C4-2B (cell line): Measurements from ENCODE around the gene HELZ.

Experiments
- H3K27ac ChIP-seq: fragments of 450-650 bp; 2 replicates; pipeline ENCODE4 v1.5.1; 2017
- ZFX ChIP-seq: fragments of 450-650 bp; IDR thresholded peaks from 2 replicates; pipeline ENCODE4 v1.6.1; 2017
- TF ChIP-seq, protein P1 (sequence below): fragments of 450-650 bp; conservative IDR thresholded peaks from 2 replicates; pipeline ENCODE4 v1.5.1; 2017; ENCODE audit warnings: mild to moderate bottlenecking

HELZ gene

DNA sequence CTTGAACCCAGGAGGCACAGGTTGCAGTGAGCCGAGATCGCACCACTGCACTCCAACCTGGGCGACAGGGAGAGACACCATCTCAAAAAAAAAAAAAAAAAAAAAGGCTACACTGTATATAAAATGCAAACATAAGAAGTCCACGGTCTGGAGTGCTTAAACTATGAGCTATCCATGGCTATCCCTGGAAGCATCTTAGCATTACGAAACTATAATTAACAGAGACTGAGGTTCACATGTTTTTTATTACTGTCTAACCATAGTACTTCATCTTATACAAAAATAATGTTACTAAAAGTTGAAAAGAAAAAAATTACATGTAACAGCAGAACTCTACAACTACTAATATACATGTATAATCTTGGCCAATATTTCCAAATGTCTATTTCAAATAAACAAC is 32.8 kb downstream of the HELZ start:
- TF ChIP-seq, protein P1, sequence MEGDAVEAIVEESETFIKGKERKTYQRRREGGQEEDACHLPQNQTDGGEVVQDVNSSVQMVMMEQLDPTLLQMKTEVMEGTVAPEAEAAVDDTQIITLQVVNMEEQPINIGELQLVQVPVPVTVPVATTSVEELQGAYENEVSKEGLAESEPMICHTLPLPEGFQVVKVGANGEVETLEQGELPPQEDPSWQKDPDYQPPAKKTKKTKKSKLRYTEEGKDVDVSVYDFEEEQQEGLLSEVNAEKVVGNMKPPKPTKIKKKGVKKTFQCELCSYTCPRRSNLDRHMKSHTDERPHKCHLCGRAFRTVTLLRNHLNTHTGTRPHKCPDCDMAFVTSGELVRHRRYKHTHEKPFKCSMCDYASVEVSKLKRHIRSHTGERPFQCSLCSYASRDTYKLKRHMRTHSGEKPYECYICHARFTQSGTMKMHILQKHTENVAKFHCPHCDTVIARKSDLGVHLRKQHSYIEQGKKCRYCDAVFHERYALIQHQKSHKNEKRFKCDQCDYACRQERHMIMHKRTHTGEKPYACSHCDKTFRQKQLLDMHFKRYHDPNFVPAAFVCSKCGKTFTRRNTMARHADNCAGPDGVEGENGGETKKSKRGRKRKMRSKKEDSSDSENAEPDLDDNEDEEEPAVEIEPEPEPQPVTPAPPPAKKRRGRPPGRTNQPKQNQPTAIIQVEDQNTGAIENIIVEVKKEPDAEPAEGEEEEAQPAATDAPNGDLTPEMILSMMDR, result no peak
- TF ChIP-seq ZFX, result no peak

DNA sequence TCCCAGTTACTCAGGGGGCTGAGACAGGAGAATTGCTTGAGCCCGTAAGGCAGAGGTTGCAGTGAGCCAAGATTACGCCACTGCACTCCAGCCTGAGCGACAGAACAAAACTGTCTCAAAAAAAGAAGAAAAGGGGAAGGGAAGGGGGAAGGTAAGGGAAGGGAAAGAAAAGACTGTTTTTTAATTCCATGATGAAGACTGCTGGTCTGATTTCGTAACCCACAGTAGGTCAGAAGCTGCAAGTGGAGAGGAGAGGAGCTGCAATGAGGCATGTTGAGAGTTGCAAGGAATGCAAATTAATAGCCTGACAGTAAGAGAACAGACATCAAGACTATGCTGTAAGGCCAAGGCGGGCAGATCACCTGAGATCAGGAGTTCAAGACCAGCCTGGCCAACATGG is 33.3 kb downstream of the HELZ start:
- no peak for TF ChIP-seq ZFX
- TF ChIP-seq, protein P1, result no peak

More for the DNA sequence above, 32.8 kb downstream of the HELZ start:
- H3K27ac ChIP-seq, result no peak overlapping the region

DNA sequence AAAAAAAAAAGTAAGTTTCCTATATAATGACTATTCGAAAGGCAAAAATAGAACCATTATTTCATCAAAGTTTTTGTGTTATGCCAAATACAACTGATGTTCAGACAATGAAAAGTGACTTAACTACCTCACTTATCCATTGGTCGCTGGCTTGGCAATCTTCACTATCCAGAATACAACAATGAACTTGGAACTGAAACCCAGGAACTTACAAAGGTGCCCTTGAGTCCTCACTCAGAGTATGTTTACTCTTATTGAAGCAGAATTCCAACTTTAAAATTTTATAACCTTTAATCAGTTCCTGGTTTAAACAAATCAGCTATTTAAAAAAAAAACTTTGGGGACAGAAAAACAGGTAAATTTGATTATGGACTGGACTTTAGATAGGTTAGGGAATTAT is 34.1 kb downstream of the HELZ start:
- TF ChIP-seq ZFX, result no peak
- TF ChIP-seq, protein P1, result no peak
- H3K27ac ChIP-seq, result no peak overlapping the region

More for the DNA sequence above, 33.3 kb downstream of the HELZ start:
- no peak overlapping the region for H3K27ac ChIP-seq

DNA sequence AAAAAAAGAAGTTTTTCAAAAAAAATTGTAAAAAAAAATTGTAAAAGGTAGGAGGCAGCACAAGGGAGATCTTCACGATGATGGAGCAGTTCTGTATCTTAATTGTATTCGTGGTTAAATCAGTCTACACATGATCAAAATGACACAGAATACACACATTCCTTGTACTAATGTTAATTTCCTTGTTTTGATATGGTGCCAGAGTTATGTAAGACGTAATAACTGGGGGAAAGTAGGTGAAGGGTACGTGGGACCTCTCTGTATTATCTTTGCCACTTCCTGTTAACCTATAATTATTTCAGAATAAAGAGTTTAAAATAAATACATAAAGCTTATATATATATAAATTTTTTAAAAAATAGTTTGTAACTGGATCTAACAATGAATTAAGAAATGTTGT is 36.8 kb downstream of the HELZ start:
- no peak overlapping the region for H3K27ac ChIP-seq
- no peak for TF ChIP-seq ZFX
- TF ChIP-seq, protein P1, result no peak

DNA sequence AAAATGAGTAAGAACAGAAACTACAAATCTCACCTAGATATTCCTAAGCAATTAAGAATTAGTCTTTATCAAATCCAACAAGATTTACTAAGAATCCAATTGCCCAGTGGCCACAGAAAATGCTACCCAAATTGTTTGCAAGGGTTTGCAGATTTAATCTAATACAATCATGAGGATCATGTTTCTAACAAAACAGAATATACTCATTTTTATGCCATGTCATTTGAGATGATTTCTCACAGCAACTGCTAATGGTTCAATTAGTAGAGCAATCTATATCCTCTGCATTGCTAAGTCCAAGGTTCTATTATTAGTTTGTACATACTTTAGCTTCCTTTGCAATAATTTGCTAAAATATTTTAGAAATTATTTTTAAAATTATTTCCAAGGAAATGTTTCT is 41.2 kb downstream of the HELZ start:
- no peak overlapping the region for H3K27ac ChIP-seq
- no peak for TF ChIP-seq ZFX
- TF ChIP-seq, protein P1, result no peak

DNA sequence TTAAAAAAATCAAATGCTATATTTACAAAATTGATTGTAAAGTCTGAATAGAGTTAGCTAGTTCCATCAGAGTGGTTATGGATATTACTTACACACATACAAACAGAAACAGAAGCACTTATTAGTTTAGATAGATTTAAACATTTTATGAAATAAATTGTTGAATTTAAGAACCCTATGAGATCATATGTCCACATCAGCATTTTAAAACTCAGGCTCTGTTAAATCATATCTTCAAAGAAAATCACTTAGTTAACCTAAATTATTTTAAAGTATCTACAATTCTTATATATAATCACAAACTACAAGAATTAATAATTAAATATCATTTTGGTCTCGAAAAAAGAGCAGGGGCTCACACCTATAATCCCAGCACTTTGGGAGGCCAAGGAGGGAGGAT is 42.5 kb downstream of the HELZ start:
- H3K27ac ChIP-seq, result no peak overlapping the region
- TF ChIP-seq, protein P1, result no peak
- TF ChIP-seq ZFX, result no peak

DNA sequence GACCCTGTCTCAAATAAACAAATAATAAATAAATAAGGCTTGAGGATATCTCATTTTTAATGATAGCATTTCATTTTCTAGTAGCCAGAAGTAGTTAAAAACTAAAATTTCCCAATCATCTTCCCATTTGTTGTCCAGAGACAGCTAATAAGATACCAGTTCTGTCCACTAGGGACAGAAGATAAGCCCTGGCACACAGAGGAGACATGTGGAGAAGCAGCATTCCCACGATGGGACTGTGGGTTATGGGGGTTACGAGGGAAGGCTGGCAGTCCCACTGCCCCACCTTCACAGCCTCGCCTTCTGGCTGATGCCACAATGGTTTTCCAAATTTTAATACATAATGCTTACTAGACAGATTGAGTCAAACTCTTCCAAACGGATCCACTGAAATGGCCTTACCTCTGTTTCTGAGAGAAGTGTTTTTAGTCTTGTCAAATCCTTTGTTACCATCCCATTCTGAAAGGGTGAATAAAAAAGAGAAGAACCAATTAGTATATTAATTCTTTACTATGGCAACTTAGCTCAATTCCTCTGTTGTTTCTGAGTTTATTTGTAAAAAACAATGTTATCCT is 44.2 kb downstream of the HELZ start:
- no peak overlapping the region for H3K27ac ChIP-seq

More for the DNA sequence above, 44.2 kb downstream of the HELZ start:
- TF ChIP-seq, protein P1, result peak; percentile 75
- no peak for TF ChIP-seq ZFX
